ENCODE measurements around the gene MYO1C.
"Not testable (repeated sequence)": the region's sequence is repeated elsewhere in the genome, so short reads cannot be mapped to it uniquely, and the experiment has no call there.

The MYO1C gene

DNA sequence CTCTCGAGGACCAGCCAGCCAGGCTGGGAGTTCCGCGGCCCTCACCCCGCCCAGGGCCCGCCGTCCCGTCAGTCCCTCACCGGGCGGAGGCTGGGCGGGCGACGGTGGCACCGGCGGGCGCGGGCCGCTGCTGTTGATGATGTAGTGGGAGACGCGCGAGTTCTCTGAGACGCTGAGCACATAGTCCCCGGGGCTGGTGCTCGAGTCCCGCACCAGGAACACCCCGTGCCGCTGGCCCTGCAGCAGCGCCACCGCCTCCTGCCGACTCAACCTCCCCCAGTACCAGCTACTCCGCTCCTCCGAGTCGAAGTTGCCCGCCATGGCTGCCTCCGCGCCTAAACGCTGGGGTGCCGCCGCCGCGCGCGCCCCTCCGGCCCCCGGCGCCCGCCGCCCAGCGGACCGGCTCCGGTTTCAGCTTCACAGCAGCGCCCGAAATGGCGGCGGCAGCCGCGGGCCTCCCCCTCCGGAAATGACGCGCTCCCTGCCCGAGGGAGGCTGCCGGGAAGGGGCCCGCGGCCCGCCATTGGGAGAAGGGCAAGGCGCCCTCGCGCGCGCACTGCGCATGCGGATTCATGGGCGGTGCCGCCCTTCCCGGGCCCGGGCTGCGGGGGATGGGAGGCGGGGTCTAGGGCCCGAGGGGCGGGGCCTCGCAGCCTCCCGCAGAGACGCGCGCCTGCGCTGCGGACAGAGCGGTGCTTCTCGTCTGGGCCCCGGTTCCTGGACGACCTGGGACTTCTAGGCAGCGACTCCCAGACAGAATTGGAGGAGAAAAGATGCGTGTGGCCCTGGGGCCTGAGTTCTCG lies 36.5 kb downstream of the MYO1C start, which contains the start of gene CRK:
CRK (minus strand) TSS at position 436 of the 803 bp plus-strand sequence; CDS start at position 321, 115 bp downstream.
- peak; percentile 84 for ATAC-seq
- TF ChIP-seq ZC3H10 (CRISPR knock-in tag; IDR thresholded peaks at IDR 0.05) (peak; percentile 59; the same call in 1 of the 2 replicates), TOX (CRISPR knock-in tag; IDR thresholded peaks at IDR 0.05; ENCODE audit: borderline replicate concordance) (no peak)

GRCh38 chr17:1455291-1455796 lies 37.1 kb downstream of the MYO1C start:
- TF ChIP-seq ZNF565 (CRISPR knock-in tag; conservative IDR thresholded peaks at IDR 0.05; ENCODE audit: low read depth) (no peak), GLIS3 (CRISPR knock-in tag; IDR thresholded peaks at IDR 0.05) (0 out of 2 replicates have a peak, but pooled peaks have one; percentile 22)
- peak; percentile 73 for ATAC-seq

- TF ChIP-seq ZFP30 (CRISPR knock-in tag; IDR thresholded peaks at IDR 0.05) (no peak), ARNTL (CRISPR knock-in tag; IDR thresholded peaks at IDR 0.05; ENCODE audit: borderline replicate concordance, low read depth) (no peak), TSHZ2 (CRISPR knock-in tag; IDR thresholded peaks at IDR 0.05) (no peak), ESRRG (CRISPR knock-in tag; IDR thresholded peaks at IDR 0.05) (no peak), RARB (CRISPR knock-in tag; IDR thresholded peaks at IDR 0.05) (no peak), ZFP3 (CRISPR knock-in tag; IDR thresholded peaks at IDR 0.05) (no peak), ISL1 (CRISPR knock-in tag; IDR thresholded peaks at IDR 0.05) (no peak), BACH2 (CRISPR knock-in tag; IDR thresholded peaks at IDR 0.05; ENCODE audit: borderline replicate concordance) (no peak), OSR1 (CRISPR knock-in tag; IDR thresholded peaks at IDR 0.05) (no peak), ZC3H10 (CRISPR knock-in tag; IDR thresholded peaks at IDR 0.05) (no peak), ZNF565 (CRISPR knock-in tag; conservative IDR thresholded peaks at IDR 0.05; ENCODE audit: low read depth) (no peak), PATZ1 (CRISPR knock-in tag; IDR thresholded peaks at IDR 0.05; ENCODE audit: borderline replicate concordance) (no peak), TOX (CRISPR knock-in tag; IDR thresholded peaks at IDR 0.05; ENCODE audit: borderline replicate concordance) (no peak), ZNF70 (CRISPR knock-in tag; IDR thresholded peaks at IDR 0.05) (no peak), GLIS3 (CRISPR knock-in tag; IDR thresholded peaks at IDR 0.05) (no peak)
- no peak for ATAC-seq
These were observed 37.9 kb downstream of the MYO1C start for GRCh38 chr17:1454541-1454940.

- ATAC-seq: not testable (repeated sequence)
These were observed 38.8 kb downstream of the MYO1C start for GRCh38 chr17:1453694-1454093.

DNA sequence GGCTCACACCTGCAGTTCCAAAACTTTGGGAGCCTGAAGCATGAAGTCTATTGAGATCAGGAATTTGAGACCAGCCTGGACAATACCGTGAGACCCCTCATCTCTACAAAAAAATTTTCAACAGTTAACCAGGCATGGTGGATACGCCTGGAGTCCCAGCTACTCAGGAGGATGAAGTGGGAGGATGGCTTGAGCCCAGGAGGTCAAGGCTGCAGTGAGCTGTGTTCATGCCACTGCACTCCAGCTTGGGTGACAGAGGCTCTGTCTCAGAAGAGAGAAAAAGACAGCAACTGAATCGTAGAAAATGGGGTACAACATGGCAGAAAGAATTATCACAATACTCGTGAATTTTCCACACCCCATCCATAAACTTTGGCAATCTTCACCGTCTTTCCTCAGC lies 39.6 kb downstream of the MYO1C start:
- ATAC-seq: no peak
- TF ChIP-seq CREB5 (CRISPR knock-in tag; IDR thresholded peaks at IDR 0.05; ENCODE audit: low read depth): no peak
- TF ChIP-seq PPARA (CRISPR knock-in tag; IDR thresholded peaks at IDR 0.05; ENCODE audit: borderline replicate concordance): no peak
- TF ChIP-seq ARNTL (CRISPR knock-in tag; IDR thresholded peaks at IDR 0.05; ENCODE audit: borderline replicate concordance, low read depth): no peak
- no peak for TF ChIP-seq SNAI2 (CRISPR knock-in tag; IDR thresholded peaks at IDR 0.05)

DNA sequence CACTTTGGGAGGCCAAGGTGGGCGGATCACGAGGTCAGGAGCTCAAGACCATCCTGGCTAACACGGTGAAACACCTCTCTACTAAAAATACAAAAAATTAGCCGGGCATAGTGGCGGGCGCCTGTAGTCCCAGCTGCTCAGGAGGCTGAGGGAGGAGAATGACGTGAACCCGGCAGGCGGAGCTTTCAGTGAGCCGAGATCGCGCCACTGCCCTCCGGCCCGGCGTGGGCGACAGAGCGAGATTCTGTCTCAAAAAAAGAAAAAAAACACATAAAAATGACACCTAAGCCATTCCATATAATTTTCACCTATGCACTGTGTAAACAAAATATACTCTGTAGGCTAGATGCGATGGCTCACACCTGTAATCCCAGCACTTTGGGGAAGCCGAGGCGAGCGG lies 42.2 kb downstream of the MYO1C start:
- ATAC-seq: not testable (repeated sequence)

Data from SK-N-SH treated with all-trans-retinoic acid at 6 μM for 48 hours (cell line).